GM19023 (cell line): ENCODE results near the gene KLRD1.
"Not testable (repeated sequence)": the region's sequence is repeated elsewhere in the genome, so short reads cannot be mapped to it uniquely, and the experiment has no call there.

Experiments
- ATAC-seq: cut with Tn5 transposase; IDR thresholded peaks from one replicate; pipeline ENCODE4 v1.9.1; 2021; ENCODE audit warnings: mild to moderate bottlenecking, moderate library complexity; ENCODE audit not compliant: unreplicated experiment

Gene KLRD1

GRCh38 chr12:10368206-10369171, 60.8 kb downstream of the KLRD1 start:
- no peak for ATAC-seq

- ATAC-seq = no peak
Observed at GRCh38 chr12:10369557-10370415, 62.1 kb downstream of the KLRD1 start.

GRCh38 chr12:10371893-10372535, 64.3 kb downstream of the KLRD1 start:
- ATAC-seq = not testable (repeated sequence)

GRCh38 chr12:10372559-10372958, 64.9 kb downstream of the KLRD1 start:
- ATAC-seq = no peak

GRCh38 chr12:10374624-10375018, 67.0 kb downstream of the KLRD1 start:
- ATAC-seq = no peak

- not testable (repeated sequence) for ATAC-seq
Observed at GRCh38 chr12:10378737-10379136, 71.1 kb downstream of the KLRD1 start.
